GM06990 (cell line): Measurements from ENCODE around the gene DENND1A.

Experiments
- DNase-seq: peaks from one replicate; pipeline ENCODE4 v3.0.0-alpha.2; 2011; ENCODE audit not compliant: insufficient read length; ENCODE audit errors: extremely low read depth
- H3K27me3 ChIP-seq: replicated peaks from 2 replicates; pipeline ENCODE4 v1.6.0; 2011; ENCODE audit warnings: low read length; ENCODE audit not compliant: control insufficient read depth, insufficient read depth
- H3K36me3 ChIP-seq: 2 replicates; pipeline ENCODE4 v1.5.1; 2011; ENCODE audit warnings: low read length; ENCODE audit not compliant: control insufficient read depth, insufficient read depth
- H3K4me3 ChIP-seq: replicated peaks from 2 replicates; pipeline ENCODE4 v1.5.1; 2011; ENCODE audit warnings: low read depth, mild to moderate bottlenecking, control low read depth, low read length
- TF ChIP-seq, protein P1 (sequence below): IDR thresholded peaks from 2 replicates; pipeline ENCODE4 v1.5.1; 2011; ENCODE audit warnings: low read length, control low read depth, mild to moderate bottlenecking, inconsistent platforms; ENCODE audit not compliant: insufficient read depth, poor library complexity, severe bottlenecking

Gene DENND1A

GRCh38 chr9:123775289-123776284 lies 154.3 kb downstream of the DENND1A start:
- TF ChIP-seq, protein P1, sequence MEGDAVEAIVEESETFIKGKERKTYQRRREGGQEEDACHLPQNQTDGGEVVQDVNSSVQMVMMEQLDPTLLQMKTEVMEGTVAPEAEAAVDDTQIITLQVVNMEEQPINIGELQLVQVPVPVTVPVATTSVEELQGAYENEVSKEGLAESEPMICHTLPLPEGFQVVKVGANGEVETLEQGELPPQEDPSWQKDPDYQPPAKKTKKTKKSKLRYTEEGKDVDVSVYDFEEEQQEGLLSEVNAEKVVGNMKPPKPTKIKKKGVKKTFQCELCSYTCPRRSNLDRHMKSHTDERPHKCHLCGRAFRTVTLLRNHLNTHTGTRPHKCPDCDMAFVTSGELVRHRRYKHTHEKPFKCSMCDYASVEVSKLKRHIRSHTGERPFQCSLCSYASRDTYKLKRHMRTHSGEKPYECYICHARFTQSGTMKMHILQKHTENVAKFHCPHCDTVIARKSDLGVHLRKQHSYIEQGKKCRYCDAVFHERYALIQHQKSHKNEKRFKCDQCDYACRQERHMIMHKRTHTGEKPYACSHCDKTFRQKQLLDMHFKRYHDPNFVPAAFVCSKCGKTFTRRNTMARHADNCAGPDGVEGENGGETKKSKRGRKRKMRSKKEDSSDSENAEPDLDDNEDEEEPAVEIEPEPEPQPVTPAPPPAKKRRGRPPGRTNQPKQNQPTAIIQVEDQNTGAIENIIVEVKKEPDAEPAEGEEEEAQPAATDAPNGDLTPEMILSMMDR: no peak
- Histone ChIP-seq H3K4me3 (no peak overlapping the region), H3K36me3 (no peaks in the 10 kb centered on the region), H3K27me3 (no peaks in the 10 kb centered on the region)
- DNase-seq: no peak

DNA sequence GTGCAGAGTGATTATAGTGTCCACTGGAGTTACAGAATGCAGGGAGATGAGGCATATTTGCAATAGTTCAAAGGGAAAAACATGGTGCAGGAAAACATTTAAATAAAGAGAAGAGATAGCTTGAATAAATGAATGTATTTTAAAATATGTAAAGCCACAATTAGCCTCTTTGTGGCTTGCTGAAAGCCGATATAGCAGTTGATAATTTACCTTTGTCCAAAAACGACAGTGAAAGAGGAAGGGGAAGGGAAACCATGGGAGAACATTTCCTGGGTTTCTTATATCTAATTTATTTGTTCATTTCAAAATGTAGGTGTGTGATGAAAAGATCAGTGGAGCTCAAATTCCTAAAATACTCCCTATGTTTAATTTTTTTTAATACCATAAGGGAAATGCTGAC lies 156.1 kb downstream of the DENND1A start:
- Histone ChIP-seq H3K27me3 (no peaks in the 10 kb centered on the region), H3K36me3 (no peaks in the 10 kb centered on the region), H3K4me3 (no peak overlapping the region)
- no peak for DNase-seq
- TF ChIP-seq, protein P1: no peak

- Histone ChIP-seq H3K4me3 (no peak overlapping the region), H3K36me3 (no peaks in the 10 kb centered on the region), H3K27me3 (no peaks in the 10 kb centered on the region)
- DNase-seq: no peak
- TF ChIP-seq, protein P1: no peak
Observed at GRCh38 chr9:123772967-123773366, 157.0 kb downstream of the DENND1A start.

DNA sequence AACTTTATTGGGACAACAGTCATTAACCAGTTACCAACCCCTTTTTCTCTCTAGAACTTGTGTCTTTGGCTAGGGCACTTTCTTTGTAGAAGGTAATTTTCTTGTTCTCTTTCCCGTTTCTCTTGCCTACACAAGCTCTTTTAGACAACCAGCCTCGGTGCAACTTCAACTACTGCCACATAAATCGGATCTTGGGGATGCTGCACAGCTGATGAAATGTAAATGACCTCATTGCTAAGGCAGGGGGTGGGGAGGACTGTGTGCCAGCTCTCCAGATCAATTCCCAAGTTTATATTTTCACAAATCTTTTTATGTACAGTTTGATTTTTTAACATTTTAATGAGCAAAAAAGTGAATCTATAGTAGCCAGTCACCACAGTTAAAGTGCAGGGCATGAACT lies 157.6 kb downstream of the DENND1A start:
- no peak overlapping the region for H3K4me3 ChIP-seq
- no peaks in the 10 kb centered on the region for H3K27me3 ChIP-seq
- TF ChIP-seq, protein P1: no peak
- no peak for DNase-seq
- no peaks in the 10 kb centered on the region for H3K36me3 ChIP-seq

GRCh38 chr9:123771690-123772089 lies 158.2 kb downstream of the DENND1A start:
- DNase-seq: no peak
- H3K4me3 ChIP-seq: no peak overlapping the region
- H3K36me3 ChIP-seq: no peaks in the 10 kb centered on the region
- TF ChIP-seq, protein P1: no peak
- no peaks in the 10 kb centered on the region for H3K27me3 ChIP-seq
